Measurements from ENCODE around the gene CACNA1I. TPM values are rescaled to one million over a fixed set of nuclear protein-coding genes. Genes with fewer than 3 reads are reported as not detected.

CACNA1I gene
- total and polyA plus RNA-seq, 2 donors (not counting 3 experiments of a cell fraction or from before 2014, with no cell fraction given) = not detected

DNA sequence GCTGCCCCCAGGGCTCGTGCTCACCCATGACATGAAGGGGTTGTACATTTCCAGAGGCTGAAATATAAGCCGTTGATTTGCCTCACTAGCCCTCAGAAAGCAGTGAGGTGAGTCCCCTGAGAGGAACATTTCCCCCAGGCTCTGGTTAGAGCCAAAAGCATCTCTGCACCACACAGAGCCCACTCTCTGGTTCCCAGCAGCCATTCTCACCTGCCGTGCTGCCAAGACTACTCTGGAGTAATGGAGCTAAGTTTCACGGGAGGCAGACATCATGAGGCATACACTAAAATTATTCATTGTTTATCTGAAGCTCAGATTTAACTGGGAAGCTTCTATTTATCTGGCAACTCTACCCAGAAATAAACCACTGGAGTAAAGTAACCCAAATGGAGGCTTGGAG is 40.8 kb downstream of the CACNA1I start:
- no peaks in the 10 kb centered on the region for H3K4me1 ChIP-seq (ENCODE audit: control insufficient read depth, extremely low read depth, insufficient read depth, low read length)
- no peak overlapping the region for H2AFZ ChIP-seq (ENCODE audit: low read depth, low read length)
- no peak for DNase-seq (ENCODE audit: low read depth, low spot score)
- H3K4me2 ChIP-seq (ENCODE audit: insufficient read depth, low read length) = no peak overlapping the region
- BruUV-seq (replicated peaks) = no TSS peak
- intact Hi-C loops (cut with micrococcal nuclease) (no loop called here), dilution Hi-C loops (cut with MboI; ENCODE audit: extremely low pct_ligation_motif_present, low sequenced_read_pairs) (no loop called here)
- H4K20me1 ChIP-seq (replicated peaks; ENCODE audit: control insufficient read depth, extremely low read depth, insufficient read depth, low read length) = no peaks in the 10 kb centered on the region
- no peaks in the 10 kb centered on the region for H3K79me2 ChIP-seq (ENCODE audit: control insufficient read depth, insufficient read depth, low read length)
- no peaks in the 10 kb centered on the region for H3K9me1 ChIP-seq (replicated peaks; ENCODE audit: control insufficient read depth, extremely low read depth, insufficient read depth, low read length)
- H3K36me3 ChIP-seq (ENCODE audit: control insufficient read depth in 2 of 2, extremely low read depth in 1 of 2, insufficient read depth in 2 of 2, low read length in 2 of 2) = no peaks in the 10 kb centered on the region
- H3K27me3 ChIP-seq (ENCODE audit: control insufficient read depth in 2 of 2, insufficient read depth in 2 of 2, low read length in 2 of 2) = peaks cover 0 to 6% of the 10 kb centered on the region in 2 experiments
- no peak overlapping the region for H3K27ac ChIP-seq (ENCODE audit: insufficient read depth, low read depth, low read length)
- no peak for TF ChIP-seq POLR2AphosphoS5 (IDR thresholded peaks at IDR 0.05; ENCODE audit: insufficient read depth, low read depth, low read length)
- no peak for TF ChIP-seq EZH2 (IDR thresholded peaks at IDR 0.05; ENCODE audit: borderline replicate concordance, low read depth, low read length, severe bottlenecking)
- no peak for TF ChIP-seq FOS (IDR thresholded peaks at IDR 0.05; ENCODE audit: borderline replicate concordance, insufficient read depth, low read length)
- TF ChIP-seq, protein P1, sequence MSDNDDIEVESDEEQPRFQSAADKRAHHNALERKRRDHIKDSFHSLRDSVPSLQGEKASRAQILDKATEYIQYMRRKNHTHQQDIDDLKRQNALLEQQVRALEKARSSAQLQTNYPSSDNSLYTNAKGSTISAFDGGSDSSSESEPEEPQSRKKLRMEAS (IDR thresholded peaks at IDR 0.05; ENCODE audit: insufficient read depth, insufficient read length) = no peak
- no peak for TF ChIP-seq MYC (IDR thresholded peaks at IDR 0.05; ENCODE audit: low read depth, low read length)
- no peak for TF ChIP-seq POLR2A (IDR thresholded peaks at IDR 0.05; ENCODE audit: low read depth, low read length)
- TF ChIP-seq JUN (IDR thresholded peaks at IDR 0.05; ENCODE audit: borderline replicate concordance, insufficient read depth, insufficient read length, low read depth) = no peak
- CTCF ChIA-PET = interaction anchor here (1.4 kb wide), 1 partner anchor 9 kb away, joined by 3 read pairs; no protein-coding TSS in a partner anchor
- H3K9ac ChIP-seq (replicated peaks; ENCODE audit: extremely low read depth, insufficient read depth, low read length) = no peak overlapping the region
- POLR2A ChIA-PET = no interaction called here
- no peaks in the 10 kb centered on the region for H3K9me3 ChIP-seq (replicated peaks; ENCODE audit: control insufficient read depth, insufficient read depth, low read length)
- H3K4me3 ChIP-seq (replicated peaks in 1 of 3; ENCODE audit: insufficient read depth in 1 of 3, low read depth in 1 of 3, low read length in 3 of 3) = no peak overlapping the region
- FAIRE-seq = no peak

DNA sequence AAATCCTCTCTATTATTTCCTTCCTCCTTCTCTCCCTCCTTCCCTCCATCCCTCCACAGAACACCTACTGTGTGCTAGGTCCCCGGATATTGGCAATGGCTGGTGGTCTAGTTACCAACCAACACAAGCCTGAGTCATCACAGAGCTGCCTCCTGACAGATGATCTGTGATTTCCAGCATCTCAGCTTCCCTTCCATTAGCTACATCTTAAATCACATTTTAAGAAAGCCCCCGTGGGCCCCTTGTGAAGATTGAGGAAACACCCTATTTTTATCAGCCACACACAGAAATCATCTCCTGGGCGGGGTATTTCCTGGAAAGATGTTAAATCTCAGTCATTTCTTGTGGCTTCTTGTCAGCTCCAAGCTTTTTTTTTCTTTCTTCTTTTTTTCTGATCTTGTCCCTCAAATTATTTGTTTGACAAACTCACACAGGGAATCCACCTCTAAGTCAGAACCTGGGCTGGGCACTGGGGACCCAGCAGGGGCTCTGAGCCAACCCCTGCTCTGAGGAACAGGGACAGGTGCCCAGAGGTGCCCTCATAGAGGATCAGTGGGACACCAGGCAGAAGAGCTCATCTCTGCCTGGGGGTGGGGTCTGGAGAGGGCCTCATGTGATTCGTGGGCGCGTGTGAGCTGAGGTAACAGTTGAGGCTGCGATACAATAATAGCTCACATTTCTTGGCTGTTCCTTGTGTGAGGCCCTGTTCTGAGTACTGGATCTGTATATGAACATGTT is 42.4 kb downstream of the CACNA1I start:
- H3K9ac ChIP-seq (replicated peaks; ENCODE audit: extremely low read depth, insufficient read depth, low read length) = no peak overlapping the region
- no peak overlapping the region for H2AFZ ChIP-seq (ENCODE audit: low read depth, low read length)
- FAIRE-seq (no peak), DNase-seq (ENCODE audit: low read depth, low spot score) (no peak)
- no peak overlapping the region for H3K27ac ChIP-seq (ENCODE audit: insufficient read depth, low read depth, low read length)
- no peaks in the 10 kb centered on the region for H4K20me1 ChIP-seq (replicated peaks; ENCODE audit: control insufficient read depth, extremely low read depth, insufficient read depth, low read length)
- H3K36me3 ChIP-seq (ENCODE audit: control insufficient read depth in 2 of 2, extremely low read depth in 1 of 2, insufficient read depth in 2 of 2, low read length in 2 of 2) = no peaks in the 10 kb centered on the region
- TF ChIP-seq MYC (IDR thresholded peaks at IDR 0.05; ENCODE audit: low read depth, low read length) = no peak
- no peak for TF ChIP-seq FOS (IDR thresholded peaks at IDR 0.05; ENCODE audit: borderline replicate concordance, insufficient read depth, low read length)
- TF ChIP-seq EZH2 (IDR thresholded peaks at IDR 0.05; ENCODE audit: borderline replicate concordance, low read depth, low read length, severe bottlenecking) = no peak
- TF ChIP-seq JUN (IDR thresholded peaks at IDR 0.05; ENCODE audit: borderline replicate concordance, insufficient read depth, insufficient read length, low read depth) = no peak
- TF ChIP-seq GATA2 (IDR thresholded peaks at IDR 0.05; ENCODE audit: insufficient read depth, insufficient read length, low read depth, low read length) = no peak
- TF ChIP-seq, protein P2, sequence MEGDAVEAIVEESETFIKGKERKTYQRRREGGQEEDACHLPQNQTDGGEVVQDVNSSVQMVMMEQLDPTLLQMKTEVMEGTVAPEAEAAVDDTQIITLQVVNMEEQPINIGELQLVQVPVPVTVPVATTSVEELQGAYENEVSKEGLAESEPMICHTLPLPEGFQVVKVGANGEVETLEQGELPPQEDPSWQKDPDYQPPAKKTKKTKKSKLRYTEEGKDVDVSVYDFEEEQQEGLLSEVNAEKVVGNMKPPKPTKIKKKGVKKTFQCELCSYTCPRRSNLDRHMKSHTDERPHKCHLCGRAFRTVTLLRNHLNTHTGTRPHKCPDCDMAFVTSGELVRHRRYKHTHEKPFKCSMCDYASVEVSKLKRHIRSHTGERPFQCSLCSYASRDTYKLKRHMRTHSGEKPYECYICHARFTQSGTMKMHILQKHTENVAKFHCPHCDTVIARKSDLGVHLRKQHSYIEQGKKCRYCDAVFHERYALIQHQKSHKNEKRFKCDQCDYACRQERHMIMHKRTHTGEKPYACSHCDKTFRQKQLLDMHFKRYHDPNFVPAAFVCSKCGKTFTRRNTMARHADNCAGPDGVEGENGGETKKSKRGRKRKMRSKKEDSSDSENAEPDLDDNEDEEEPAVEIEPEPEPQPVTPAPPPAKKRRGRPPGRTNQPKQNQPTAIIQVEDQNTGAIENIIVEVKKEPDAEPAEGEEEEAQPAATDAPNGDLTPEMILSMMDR (IDR thresholded peaks at IDR 0.05; ENCODE audit: extremely low read depth in 1 of 2, insufficient read depth in 1 of 2, low read depth in 1 of 2, low read length in 2 of 2) = no peak
- TF ChIP-seq, protein P1 (IDR thresholded peaks at IDR 0.05; ENCODE audit: insufficient read depth, insufficient read length) = no peak
- TF ChIP-seq POLR2A (IDR thresholded peaks at IDR 0.05; ENCODE audit: low read depth, low read length) = no peak
- no peak for TF ChIP-seq POLR2AphosphoS5 (IDR thresholded peaks at IDR 0.05; ENCODE audit: insufficient read depth, low read depth, low read length)
- H3K79me2 ChIP-seq (ENCODE audit: control insufficient read depth, insufficient read depth, low read length) = no peaks in the 10 kb centered on the region
- POLR2A ChIA-PET = no interaction called here
- H3K4me1 ChIP-seq (ENCODE audit: control insufficient read depth, extremely low read depth, insufficient read depth, low read length) = no peaks in the 10 kb centered on the region
- CTCF ChIA-PET = interaction anchor here (1.9 kb wide), 1 partner anchor 8 kb away, joined by 6 read pairs; no protein-coding TSS in a partner anchor
- no peak overlapping the region for H3K4me3 ChIP-seq (replicated peaks in 1 of 3; ENCODE audit: insufficient read depth in 1 of 3, low read depth in 1 of 3, low read length in 3 of 3)
- no peak overlapping the region for H3K4me2 ChIP-seq (ENCODE audit: insufficient read depth, low read length)
- peaks cover 0 to 6% of the 10 kb centered on the region in 2 experiments for H3K27me3 ChIP-seq (ENCODE audit: control insufficient read depth in 2 of 2, insufficient read depth in 2 of 2, low read length in 2 of 2)
- intact Hi-C loops (cut with micrococcal nuclease) = no loop called here
- H3K9me3 ChIP-seq (replicated peaks; ENCODE audit: control insufficient read depth, insufficient read depth, low read length) = no peaks in the 10 kb centered on the region
- dilution Hi-C loops (cut with MboI; ENCODE audit: extremely low pct_ligation_motif_present, low sequenced_read_pairs) = no loop called here
- no TSS peak for BruUV-seq (replicated peaks)
- no peaks in the 10 kb centered on the region for H3K9me1 ChIP-seq (replicated peaks; ENCODE audit: control insufficient read depth, extremely low read depth, insufficient read depth, low read length)
